ENCODE results near the gene KAT6B.

DNA sequence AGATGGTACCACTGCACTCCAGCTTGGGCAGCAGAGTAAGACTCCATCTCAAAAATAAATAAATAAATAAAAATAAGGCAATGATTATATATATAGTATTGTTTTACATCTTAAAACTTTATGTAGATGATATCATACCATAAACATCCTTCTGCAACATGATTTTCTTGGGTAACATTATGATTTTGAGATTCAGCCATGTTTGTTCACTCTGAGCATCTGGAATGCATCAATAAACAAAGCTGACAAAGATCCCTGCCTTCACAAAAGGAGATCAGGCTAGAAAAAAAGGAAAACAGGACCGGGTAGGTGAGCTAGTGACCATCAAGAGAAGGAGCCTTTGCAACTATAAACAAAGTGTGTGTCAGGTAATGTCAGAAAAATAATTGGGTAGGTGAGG, 31.9 kb upstream of the KAT6B start:
- TF ChIP-seq, protein P1, sequence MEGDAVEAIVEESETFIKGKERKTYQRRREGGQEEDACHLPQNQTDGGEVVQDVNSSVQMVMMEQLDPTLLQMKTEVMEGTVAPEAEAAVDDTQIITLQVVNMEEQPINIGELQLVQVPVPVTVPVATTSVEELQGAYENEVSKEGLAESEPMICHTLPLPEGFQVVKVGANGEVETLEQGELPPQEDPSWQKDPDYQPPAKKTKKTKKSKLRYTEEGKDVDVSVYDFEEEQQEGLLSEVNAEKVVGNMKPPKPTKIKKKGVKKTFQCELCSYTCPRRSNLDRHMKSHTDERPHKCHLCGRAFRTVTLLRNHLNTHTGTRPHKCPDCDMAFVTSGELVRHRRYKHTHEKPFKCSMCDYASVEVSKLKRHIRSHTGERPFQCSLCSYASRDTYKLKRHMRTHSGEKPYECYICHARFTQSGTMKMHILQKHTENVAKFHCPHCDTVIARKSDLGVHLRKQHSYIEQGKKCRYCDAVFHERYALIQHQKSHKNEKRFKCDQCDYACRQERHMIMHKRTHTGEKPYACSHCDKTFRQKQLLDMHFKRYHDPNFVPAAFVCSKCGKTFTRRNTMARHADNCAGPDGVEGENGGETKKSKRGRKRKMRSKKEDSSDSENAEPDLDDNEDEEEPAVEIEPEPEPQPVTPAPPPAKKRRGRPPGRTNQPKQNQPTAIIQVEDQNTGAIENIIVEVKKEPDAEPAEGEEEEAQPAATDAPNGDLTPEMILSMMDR (IDR thresholded peaks at IDR 0.05; ENCODE audit: poor library complexity) = no peak
- TF ChIP-seq EZH2 (IDR thresholded peaks at IDR 0.05; ENCODE audit: borderline replicate concordance) (no peak), EZH2phosphoT487 (IDR thresholded peaks at IDR 0.05; ENCODE audit: low read depth, severe bottlenecking, unreplicated experiment) (no peak)

All from hepatocyte (in vitro differentiated cells).